Measurements from ENCODE around the gene PTGES2. TPM values are rescaled to one million over a fixed set of nuclear protein-coding genes. Genes with fewer than 3 reads are reported as not detected.

Gene PTGES2
- total RNA-seq, 4 donors from 2014 or later = 80.0 to 112 (median 88.4) TPM

GRCh38 chr9:128106181-128106939 lies 21.2 kb downstream of the PTGES2 start:
- no peak for DNase-seq
- intact Hi-C loops (cut with DNase I) = no loop called here
- no peak for TF ChIP-seq POLR2A (IDR thresholded peaks at IDR 0.05)
- TF ChIP-seq CTCF (IDR thresholded peaks at IDR 0.05) = no peak
- 96% methylated on average over 20 to 21 of the region's 23 CpGs for WGBS, 2 donors
- Histone ChIP-seq H3K4me1 (peaks cover 36 to 37% of the 10 kb centered on the region in 2 donors), H3K27me3 (no peaks in the 10 kb centered on the region), H3K9me3 (no peaks in the 10 kb centered on the region), H3K4me3 (replicated peaks in 1 of 3) (no peak overlapping the region), H3K36me3 (peaks cover 47 to 52% of the 10 kb centered on the region in 2 donors), H3K27ac (peak overlapping the region in 2 of 3 donors; percentile 5 to 46)

GRCh38 chr9:128105538-128106175 lies 21.9 kb downstream of the PTGES2 start:
- Histone ChIP-seq H3K27me3 (no peaks in the 10 kb centered on the region), H3K27ac (peak overlapping the region in 2 of 3 donors; percentile 46 to 100), H3K36me3 (peaks cover 47 to 53% of the 10 kb centered on the region in 2 donors), H3K9me3 (no peaks in the 10 kb centered on the region), H3K4me3 (replicated peaks in 1 of 3) (no peak overlapping the region), H3K4me1 (peaks cover 43 to 44% of the 10 kb centered on the region in 2 donors)
- intact Hi-C loops (cut with DNase I) = no loop called here
- 92 to 93% methylated on average over 11 to 20 of the region's 21 CpGs for WGBS, 2 donors
- TF ChIP-seq POLR2A (IDR thresholded peaks at IDR 0.05) = no peak
- no peak for TF ChIP-seq CTCF (IDR thresholded peaks at IDR 0.05)
- DNase-seq = no peak

GRCh38 chr9:128104171-128104618 lies 23.3 kb downstream of the PTGES2 start:
- peak overlapping the region; percentile 72 to 100 (median 99) for H3K27ac ChIP-seq
- peak; percentile 43 to 66 for DNase-seq
- no peaks in the 10 kb centered on the region for H3K27me3 ChIP-seq
- peaks cover 47 to 53% of the 10 kb centered on the region in 2 donors for H3K36me3 ChIP-seq
- no peaks in the 10 kb centered on the region for H3K9me3 ChIP-seq
- H3K4me1 ChIP-seq = peaks cover 57 to 59% of the 10 kb centered on the region in 2 donors
- 66 to 73% methylated on average over 6 of the region's 6 CpGs for WGBS, 2 donors
- H3K4me3 ChIP-seq (replicated peaks in 1 of 3) = no peak overlapping the region
- TF ChIP-seq CTCF (IDR thresholded peaks at IDR 0.05) = peak in 1 of 6 experiments; percentile 9
- TF ChIP-seq POLR2A (IDR thresholded peaks at IDR 0.05) = no peak
- intact Hi-C loops (cut with DNase I) = no loop called here

GRCh38 chr9:128103589-128103962 lies 24.0 kb downstream of the PTGES2 start:
- H3K4me3 ChIP-seq (replicated peaks in 1 of 3) = no peak overlapping the region
- peak; percentile 38 to 42 for DNase-seq
- WGBS, 2 donors = 54 to 68% methylated on average over 8 of the region's 8 CpGs
- peak overlapping the region; percentile 72 to 100 (median 99) for H3K27ac ChIP-seq
- H3K4me1 ChIP-seq = peaks cover 62 to 63% of the 10 kb centered on the region in 2 donors
- peaks cover 42 to 51% of the 10 kb centered on the region in 2 donors for H3K36me3 ChIP-seq
- no peaks in the 10 kb centered on the region for H3K9me3 ChIP-seq
- TF ChIP-seq POLR2A (IDR thresholded peaks at IDR 0.05) (no peak), CTCF (IDR thresholded peaks at IDR 0.05) (peak in 4 of 6 experiments; percentile 8 to 37 (median 36))
- H3K27me3 ChIP-seq = no peaks in the 10 kb centered on the region
- intact Hi-C loops (cut with DNase I) = no loop called here

Measured in thyroid gland (tissue), 4 donors.